Gastroesophageal sphincter (tissue), 4 donors: Measurements from ENCODE around the gene PISD. TPM values are rescaled to one million over a fixed set of nuclear protein-coding genes. Genes with fewer than 3 reads are reported as not detected.
"Not testable (repeated sequence)": the region's sequence is repeated elsewhere in the genome, so short reads cannot be mapped to it uniquely, and the experiment has no call there.

Source experiments
- ATAC-seq: fragments of 150-250 bp; one replicate; pipeline ENCODE4 v1.9.1; 2016; ENCODE audit warnings: mild to moderate bottlenecking, moderate library complexity
- H3K27ac ChIP-seq, 4 donors: fragments of 200-600 bp; sonication (generic) in 3 of 4; 1 replicate in 3 of 4; 2 replicates in 1 of 4; pipeline ENCODE4 v1.5.1; 2016 to 2019
- H3K27me3 ChIP-seq: fragments of 200-600 bp; sonication (generic); one replicate; pipeline ENCODE4 v1.5.1; 2019
- H3K36me3 ChIP-seq, 2 donors: fragments of 200-600 bp; sonication (generic); one replicate each; pipeline ENCODE4 v1.5.1; 2019; ENCODE audit warnings: control low read depth in 1 of 2
- H3K4me1 ChIP-seq, 3 donors: fragments of 200-600 bp; sonication (generic); 1 replicate in 2 of 3; 2 replicates in 1 of 3; pipeline ENCODE4 v1.5.1; 2016 to 2019; ENCODE audit warnings: control low read depth in 2 of 3
- H3K4me3 ChIP-seq, 2 donors: fragments of 200-600 bp; sonication (generic); one replicate each; pipeline ENCODE4 v1.5.1; 2019; ENCODE audit warnings: mild to moderate bottlenecking in 1 of 2, moderate library complexity in 1 of 2
- H3K9me3 ChIP-seq, 3 donors: fragments of 200-600 bp; sonication (generic); one replicate each; pipeline ENCODE4 v1.5.1; 2017 to 2019; ENCODE audit warnings: control low read depth in 2 of 3
- EP300 ChIP-seq: sonication (generic); formaldehyde crosslinking; IDR thresholded peaks from one replicate; pipeline ENCODE4 v1.6.1; 2017; ENCODE audit warnings: antibody characterized with exemption, mild to moderate bottlenecking
- POLR2A ChIP-seq, 2 donors: fragments of 450-650 bp; IDR thresholded peaks; one replicate each; pipeline ENCODE4 v1.6.1; 2017; ENCODE audit warnings: antibody characterized with exemption in 2 of 2, mild to moderate bottlenecking in 2 of 2, moderate library complexity in 1 of 2
- POLR2AphosphoS5 ChIP-seq: sonication (generic); formaldehyde crosslinking; IDR thresholded peaks from one replicate; pipeline ENCODE4 v1.6.1; 2017; ENCODE audit warnings: antibody characterized with exemption
- WGBS, 2 donors: methylation state at CpG; one replicate each; pipeline ENCODE4 v1.1.5; 2018; ENCODE audit warnings: low coverage in 1 of 2; 5-methylcytosine and 5-hydroxymethylcytosine counted together
- total RNA-seq, 4 donors: library from RNA; depleted of rRNA; stranded (reverse); fragments of >200 nt; gene quantifications; one replicate each; pipeline ENCODE4 v1.1.0, GENCODE V29; 2016
- TF ChIP-seq, protein P1 (sequence below), 4 experiments: fragments of 200-600 bp in 2 of 4; fragments of 450-650 bp in 2 of 4; sonication (generic) in 1 of 4; IDR thresholded peaks; one replicate each; pipeline ENCODE4 v1.5.1; 2017 to 2019; ENCODE audit warnings: antibody characterized with exemption in 4 of 4, mild to moderate bottlenecking in 2 of 4, moderate library complexity in 2 of 4

PISD gene
- total RNA-seq, 4 donors from 2014 or later: 10.1 to 32.7 (median 19.2) TPM

- Histone ChIP-seq H3K36me3 (no peaks in the 10 kb centered on the region), H3K27me3 (no peaks in the 10 kb centered on the region), H3K27ac (peak overlapping the region in 3 of 4 donors; percentile 68 to 80 (median 68)), H3K9me3 (no peaks in the 10 kb centered on the region), H3K4me3 (peak overlapping the region; percentile 61 to 87), H3K4me1 (peaks cover 0 to 26% (median 10%) of the 10 kb centered on the region in 3 donors)
- WGBS, 2 donors: 55 to 86% methylated on average over 4 to 8 of the region's 8 CpGs
- TF ChIP-seq POLR2AphosphoS5: no peak
- TF ChIP-seq, protein P1, sequence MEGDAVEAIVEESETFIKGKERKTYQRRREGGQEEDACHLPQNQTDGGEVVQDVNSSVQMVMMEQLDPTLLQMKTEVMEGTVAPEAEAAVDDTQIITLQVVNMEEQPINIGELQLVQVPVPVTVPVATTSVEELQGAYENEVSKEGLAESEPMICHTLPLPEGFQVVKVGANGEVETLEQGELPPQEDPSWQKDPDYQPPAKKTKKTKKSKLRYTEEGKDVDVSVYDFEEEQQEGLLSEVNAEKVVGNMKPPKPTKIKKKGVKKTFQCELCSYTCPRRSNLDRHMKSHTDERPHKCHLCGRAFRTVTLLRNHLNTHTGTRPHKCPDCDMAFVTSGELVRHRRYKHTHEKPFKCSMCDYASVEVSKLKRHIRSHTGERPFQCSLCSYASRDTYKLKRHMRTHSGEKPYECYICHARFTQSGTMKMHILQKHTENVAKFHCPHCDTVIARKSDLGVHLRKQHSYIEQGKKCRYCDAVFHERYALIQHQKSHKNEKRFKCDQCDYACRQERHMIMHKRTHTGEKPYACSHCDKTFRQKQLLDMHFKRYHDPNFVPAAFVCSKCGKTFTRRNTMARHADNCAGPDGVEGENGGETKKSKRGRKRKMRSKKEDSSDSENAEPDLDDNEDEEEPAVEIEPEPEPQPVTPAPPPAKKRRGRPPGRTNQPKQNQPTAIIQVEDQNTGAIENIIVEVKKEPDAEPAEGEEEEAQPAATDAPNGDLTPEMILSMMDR (IDR thresholded peaks at IDR 0.05): no peak
- no peak for TF ChIP-seq POLR2A (IDR thresholded peaks at IDR 0.05)
- no peak for TF ChIP-seq EP300
- ATAC-seq: no peak
Observed at GRCh38 chr22:31662668-31663037, 638 bp upstream of the PISD start.

GRCh38 chr22:31660860-31661341, 1.1 kb downstream of the PISD start:
- H3K36me3 ChIP-seq, ATAC-seq: not testable (repeated sequence)

DNA sequence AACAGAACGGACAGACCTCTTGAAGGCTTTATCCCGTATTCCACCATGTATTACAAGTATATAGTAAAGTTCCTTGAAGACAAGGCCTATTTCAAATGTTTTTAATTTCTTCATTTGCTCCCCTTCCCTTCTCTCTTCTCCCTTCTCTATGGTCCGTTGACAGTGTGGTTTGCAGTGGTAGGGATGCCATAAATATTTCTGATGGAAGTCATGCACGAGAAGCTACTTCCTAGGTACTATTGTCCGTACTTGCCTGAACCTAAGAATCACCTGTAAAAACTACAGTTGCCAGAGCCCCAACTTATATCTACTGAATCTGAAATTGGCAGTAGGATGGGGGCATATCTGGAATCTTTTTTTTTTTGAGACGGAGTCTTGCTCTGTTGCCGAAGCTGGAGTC, 2.8 kb downstream of the PISD start:
- no peak overlapping the region for H3K27ac ChIP-seq
- WGBS, 2 donors: 75 to 78% methylated on average over 5 to 7 of the region's 7 CpGs
- H3K4me1 ChIP-seq: peaks cover 0 to 26% (median 10%) of the 10 kb centered on the region in 3 donors
- no peaks in the 10 kb centered on the region for H3K36me3 ChIP-seq
- no peak for TF ChIP-seq EP300
- no peaks in the 10 kb centered on the region for H3K9me3 ChIP-seq
- no peaks in the 10 kb centered on the region for H3K27me3 ChIP-seq
- no peak for ATAC-seq
- H3K4me3 ChIP-seq: no peak overlapping the region

More at GRCh38 chr22:31660860-31661341, 1.1 kb downstream of the PISD start:
- not testable (repeated sequence) for H3K27me3 ChIP-seq, H3K9me3 ChIP-seq, H3K27ac ChIP-seq
- Histone ChIP-seq H3K4me1 (peaks cover 0 to 26% (median 10%) of the 10 kb centered on the region in 3 donors), H3K4me3 (peak overlapping the region; percentile 61 to 87)
- whole genome bisulfite sequencing, 2 donors: 58 to 80% methylated on average over 9 to 10 of the region's 10 CpGs

- TF ChIP-seq POLR2AphosphoS5 (no peak), POLR2A (IDR thresholded peaks at IDR 0.05) (no peak), EP300 (no peak)
- TF ChIP-seq, protein P1 (IDR thresholded peaks at IDR 0.05): no peak
- WGBS, 2 donors: 87 to 93% methylated on average over 2 to 3 of the region's 5 CpGs
- H3K27ac ChIP-seq: no peak overlapping the region
- no peak overlapping the region for H3K4me3 ChIP-seq
- no peak for ATAC-seq
- peaks cover 0 to 1% (median 0%) of the 10 kb centered on the region in 3 donors for H3K4me1 ChIP-seq
- H3K27me3 ChIP-seq: no peaks in the 10 kb centered on the region
- no peaks in the 10 kb centered on the region for H3K9me3 ChIP-seq
- peaks cover 0 to 7% of the 10 kb centered on the region in 2 donors for H3K36me3 ChIP-seq
Observed at GRCh38 chr22:31654408-31654807, 7.6 kb downstream of the PISD start.

- H3K27ac ChIP-seq: no peak overlapping the region
- 80% methylated on average over 2 of the region's 2 CpGs; no CpG with 5 or more reads in 1 of the 2 donors for WGBS, 2 donors
- H3K27me3 ChIP-seq: no peaks in the 10 kb centered on the region
Observed at GRCh38 chr22:31653944-31654343, 8.1 kb downstream of the PISD start.

More at GRCh38 chr22:31653944-31654343, 8.1 kb downstream of the PISD start:
- no peaks in the 10 kb centered on the region for H3K4me1 ChIP-seq
- H3K36me3 ChIP-seq: peaks cover 0 to 12% of the 10 kb centered on the region in 2 donors
- H3K4me3 ChIP-seq: no peak overlapping the region
- H3K9me3 ChIP-seq: no peaks in the 10 kb centered on the region
- ATAC-seq: no peak
- no peak for TF ChIP-seq POLR2AphosphoS5
- TF ChIP-seq, protein P1 (IDR thresholded peaks at IDR 0.05): no peak
- no peak for TF ChIP-seq POLR2A (IDR thresholded peaks at IDR 0.05)
- TF ChIP-seq EP300: no peak
